Astrocyte of the hippocampus (primary cell): ENCODE data around the gene LRFN3.
"Not testable (repeated sequence)": the region's sequence is repeated elsewhere in the genome, so short reads cannot be mapped to it uniquely, and the experiment has no call there.

Experiments
- DNase-seq: peaks from one replicate; pipeline ENCODE4 v3.0.0; 2011; ENCODE audit warnings: low read depth, low spot score

Gene LRFN3

GRCh38 chr19:35935911-35936737 lies at the start of gene LRFN3:
LRFN3 (plus strand) TSS chr19:35936374; CDS start chr19:35939426, 3,052 bp downstream.
- DNase-seq: peak; percentile 90

DNA sequence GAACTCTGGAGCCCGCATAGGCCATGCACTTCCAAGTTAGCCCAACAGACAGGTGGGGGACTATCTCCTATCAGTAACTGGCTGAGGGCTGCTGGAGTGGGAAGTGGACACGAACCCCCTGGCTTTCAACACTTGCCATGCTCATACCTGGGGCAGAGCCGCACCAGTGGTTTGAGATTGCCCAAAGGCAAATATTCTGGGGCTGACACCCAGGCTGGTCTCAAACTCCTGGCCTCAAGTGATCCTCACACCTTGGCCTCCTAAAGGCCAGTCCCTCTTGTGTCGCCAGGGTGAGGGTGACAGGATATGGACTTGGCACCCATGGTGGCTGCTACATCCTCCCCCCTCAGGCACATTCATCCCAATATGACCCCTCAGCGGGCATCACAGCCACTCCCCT lies 49.0 kb upstream of the LRFN3 start:
- no peak for DNase-seq

- no peak for DNase-seq
Measured at GRCh38 chr19:35888398-35888797, 47.8 kb upstream of the LRFN3 start.

GRCh38 chr19:35889370-35890112 lies 46.6 kb upstream of the LRFN3 start:
- no peak for DNase-seq

GRCh38 chr19:35890113-35890650 lies 46.0 kb upstream of the LRFN3 start:
- no peak for DNase-seq

- not testable (repeated sequence) for DNase-seq
Measured at GRCh38 chr19:35891819-35892218, 44.4 kb upstream of the LRFN3 start.

- no peak for DNase-seq
Measured at GRCh38 chr19:35894342-35894741, 41.8 kb upstream of the LRFN3 start.

GRCh38 chr19:35895911-35896642 lies 40.1 kb upstream of the LRFN3 start:
- no peak for DNase-seq

- no peak for DNase-seq
Measured at GRCh38 chr19:35896643-35897040, 39.5 kb upstream of the LRFN3 start.

DNA sequence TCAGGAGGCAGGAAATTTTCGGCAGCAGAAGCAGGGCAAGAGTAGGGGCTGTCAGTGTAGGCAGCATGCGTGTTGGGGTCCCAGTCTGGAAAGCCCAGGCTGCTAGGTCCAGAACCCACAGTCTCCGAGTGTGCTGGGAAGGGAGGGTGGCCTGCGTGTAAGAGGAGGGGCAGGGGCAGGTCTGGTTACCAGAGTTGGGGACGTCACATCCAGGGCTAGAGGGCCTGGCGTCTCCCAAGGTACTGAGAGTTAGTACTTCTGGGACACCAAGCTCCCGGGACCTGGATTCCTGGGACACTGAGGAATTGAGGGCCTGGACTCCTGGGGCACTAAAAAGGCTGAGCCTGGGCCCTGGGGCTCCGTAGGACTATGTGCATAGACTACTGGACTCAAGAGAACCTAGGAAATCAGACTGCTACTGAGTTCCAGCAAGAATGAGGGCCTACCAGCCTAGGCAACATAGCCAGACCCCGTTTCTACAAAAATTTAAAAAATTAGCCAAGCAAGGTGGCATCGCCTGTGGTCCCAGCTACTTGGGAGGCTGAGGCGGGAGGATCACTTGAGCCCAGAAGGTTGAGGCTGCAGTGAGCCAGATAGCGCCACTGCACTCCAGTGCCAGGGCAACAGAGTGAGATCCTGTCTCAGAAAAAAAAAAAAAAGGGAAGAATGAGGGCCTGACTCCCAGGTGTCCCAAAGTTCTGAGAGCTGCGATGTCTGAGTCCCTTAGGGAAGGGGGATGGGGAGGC lies 38.3 kb upstream of the LRFN3 start:
- DNase-seq: no peak

DNA sequence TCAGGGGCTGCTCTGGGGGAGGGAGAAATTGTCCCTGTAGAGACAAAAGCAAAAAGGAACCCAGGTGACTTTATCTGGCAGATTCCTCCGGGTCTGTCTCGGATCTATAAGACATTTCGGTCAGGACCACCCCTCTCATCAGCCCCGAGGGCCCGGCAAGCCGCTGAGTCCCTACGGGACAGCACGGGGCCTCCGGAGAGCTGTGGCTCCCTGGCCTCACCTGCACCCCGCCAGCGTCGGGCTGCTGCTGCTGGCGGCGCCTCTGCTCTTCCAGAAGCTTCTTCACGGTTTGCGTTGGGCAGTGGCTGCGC lies 37.7 kb upstream of the LRFN3 start:
- no peak for DNase-seq

DNA sequence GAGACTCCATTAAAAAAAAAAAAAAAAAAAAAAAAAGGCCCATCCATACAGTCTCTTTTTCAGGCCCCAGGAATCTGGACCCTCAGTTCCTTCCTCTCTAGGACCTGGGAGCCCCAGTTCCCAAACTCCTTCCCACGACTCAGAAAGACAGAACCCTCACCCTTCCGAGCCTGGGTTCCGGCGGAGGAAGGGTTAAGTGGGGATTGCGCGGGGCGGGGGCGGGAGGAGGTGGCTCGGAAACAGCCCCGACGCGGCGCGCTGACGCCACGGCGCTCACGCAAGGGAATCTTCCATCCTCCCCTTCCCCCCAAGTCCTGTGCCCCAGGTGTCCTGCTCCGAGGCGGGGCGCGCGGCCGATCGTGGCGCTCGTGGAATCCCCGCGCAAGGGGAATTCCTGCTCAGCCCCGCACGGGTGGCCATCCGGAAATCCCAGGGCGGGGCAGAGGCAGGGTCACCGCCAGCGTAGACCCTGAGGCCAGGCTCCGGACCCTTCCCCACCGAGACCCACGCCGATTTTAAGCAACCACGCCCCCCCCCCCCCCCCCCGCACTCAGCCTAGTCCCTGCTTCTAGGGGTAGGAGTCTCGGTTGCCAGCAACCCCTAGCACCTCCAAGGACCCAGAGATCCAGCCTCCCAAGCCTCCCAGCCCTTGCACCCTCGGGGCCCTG lies 36.5 kb upstream of the LRFN3 start:
- peak; percentile 89 for DNase-seq

- peak; percentile 62 for DNase-seq
Measured at GRCh38 chr19:35901055-35901644, 35.0 kb upstream of the LRFN3 start.

GRCh38 chr19:35901854-35902661 lies 34.1 kb upstream of the LRFN3 start, which contains the start of gene HCST:
HCST (plus strand) TSS chr19:35902529; CDS start chr19:35902594, 65 bp downstream.
- DNase-seq: no peak

GRCh38 chr19:35902870-35903475 lies 33.2 kb upstream of the LRFN3 start:
- no peak for DNase-seq

DNA sequence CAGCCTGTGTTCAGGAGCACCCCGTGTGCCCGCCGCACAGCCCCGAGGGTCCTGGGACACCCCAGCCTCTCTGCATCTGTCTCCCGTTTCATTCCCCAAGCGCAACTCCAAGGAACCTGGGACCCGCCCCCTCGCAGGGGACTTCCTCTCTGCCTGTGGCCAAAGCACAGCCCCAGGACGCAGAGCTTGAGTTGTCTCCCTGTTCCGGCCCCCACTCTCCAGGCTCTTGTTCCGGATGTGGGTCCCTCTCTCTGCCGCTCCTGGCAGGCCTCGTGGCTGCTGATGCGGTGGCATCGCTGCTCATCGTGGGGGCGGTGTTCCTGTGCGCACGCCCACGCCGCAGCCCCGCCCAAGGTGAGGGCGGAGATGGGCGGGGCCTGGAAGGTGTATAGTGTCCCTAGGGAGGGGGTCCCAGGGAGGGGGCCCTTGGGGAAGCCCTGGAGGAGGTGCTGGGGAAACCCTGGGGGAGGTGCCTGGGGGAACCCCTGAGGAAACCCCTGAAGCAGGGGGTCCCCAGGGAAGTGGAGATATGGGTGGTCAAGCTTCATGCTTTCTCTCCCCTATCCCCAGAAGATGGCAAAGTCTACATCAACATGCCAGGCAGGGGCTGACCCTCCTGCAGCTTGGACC lies 32.5 kb upstream of the LRFN3 start:
- DNase-seq: peak; percentile 81

DNA sequence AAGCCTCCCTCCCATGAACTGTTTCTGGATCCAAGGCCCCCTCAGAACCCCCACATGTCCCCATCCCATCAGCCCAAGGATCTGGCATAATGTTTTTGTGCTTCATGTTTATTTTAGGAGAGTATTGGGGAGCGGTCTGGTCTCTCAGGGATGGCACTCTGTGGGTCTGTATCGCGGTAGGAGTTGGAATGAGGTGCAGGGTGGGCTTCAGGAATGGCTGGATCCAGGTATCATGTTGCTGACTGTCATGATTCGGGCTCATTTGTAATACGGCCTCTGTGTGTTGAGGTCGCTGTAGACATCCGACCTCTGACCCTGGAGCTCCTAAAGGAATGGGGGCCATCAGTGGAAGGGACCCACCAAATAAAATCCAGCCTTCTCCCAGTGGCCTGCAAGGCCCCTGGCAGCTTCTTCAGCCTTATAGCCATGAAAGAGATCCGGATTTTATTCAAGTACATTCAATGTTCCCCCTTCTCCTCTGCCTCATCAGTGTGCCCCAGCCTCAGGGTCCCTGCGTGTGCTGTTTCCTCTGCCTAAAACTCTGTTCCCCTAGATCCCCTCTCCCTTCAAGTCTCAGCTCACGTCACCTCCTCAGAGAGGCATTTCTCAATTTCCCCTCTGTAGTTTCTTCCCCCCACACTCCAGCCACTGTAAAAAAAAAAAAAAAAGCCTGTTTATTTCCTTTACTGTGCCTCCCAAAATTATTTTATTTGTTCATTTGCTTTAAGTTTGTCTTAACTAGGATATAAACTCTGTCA lies 31.7 kb upstream of the LRFN3 start:
- no peak for DNase-seq

DNA sequence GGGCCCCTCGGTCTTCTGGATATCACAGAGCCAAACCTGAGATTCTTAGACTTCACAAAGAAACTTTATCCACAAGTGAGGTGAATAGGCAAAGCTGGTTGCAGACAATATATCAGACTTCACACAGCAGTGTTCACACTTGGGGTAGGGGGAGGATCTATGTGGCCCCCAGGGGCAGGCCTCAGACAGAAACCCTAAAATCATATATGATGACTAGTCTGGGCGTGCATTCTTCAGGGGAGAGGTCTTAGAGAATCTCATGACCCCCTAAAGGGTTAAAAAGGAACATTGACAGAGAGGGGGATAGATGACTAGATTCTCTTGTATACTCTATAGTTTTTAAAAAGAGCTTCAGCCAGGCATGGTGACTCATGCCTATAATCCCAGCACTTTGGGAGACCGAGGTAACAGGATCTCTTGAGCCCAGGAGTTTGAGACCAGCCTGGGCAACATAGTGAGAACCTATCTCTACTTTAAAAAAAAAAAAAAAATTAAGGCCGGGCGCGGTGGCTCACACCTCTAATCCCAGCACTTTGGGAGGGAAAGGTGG lies 30.9 kb upstream of the LRFN3 start:
- DNase-seq: no peak
